Measurements from ENCODE around the gene SIGLEC1.

SIGLEC1 gene

GRCh38 chr20:3680701-3681351, 31.6 kb downstream of the SIGLEC1 start:
- no peak for DNase-seq (ENCODE audit: low read depth in 2 of 2)

- DNase-seq (ENCODE audit: low read depth in 2 of 2) = no peak
These were observed 32.4 kb downstream of the SIGLEC1 start for GRCh38 chr20:3679749-3680700.

DNA sequence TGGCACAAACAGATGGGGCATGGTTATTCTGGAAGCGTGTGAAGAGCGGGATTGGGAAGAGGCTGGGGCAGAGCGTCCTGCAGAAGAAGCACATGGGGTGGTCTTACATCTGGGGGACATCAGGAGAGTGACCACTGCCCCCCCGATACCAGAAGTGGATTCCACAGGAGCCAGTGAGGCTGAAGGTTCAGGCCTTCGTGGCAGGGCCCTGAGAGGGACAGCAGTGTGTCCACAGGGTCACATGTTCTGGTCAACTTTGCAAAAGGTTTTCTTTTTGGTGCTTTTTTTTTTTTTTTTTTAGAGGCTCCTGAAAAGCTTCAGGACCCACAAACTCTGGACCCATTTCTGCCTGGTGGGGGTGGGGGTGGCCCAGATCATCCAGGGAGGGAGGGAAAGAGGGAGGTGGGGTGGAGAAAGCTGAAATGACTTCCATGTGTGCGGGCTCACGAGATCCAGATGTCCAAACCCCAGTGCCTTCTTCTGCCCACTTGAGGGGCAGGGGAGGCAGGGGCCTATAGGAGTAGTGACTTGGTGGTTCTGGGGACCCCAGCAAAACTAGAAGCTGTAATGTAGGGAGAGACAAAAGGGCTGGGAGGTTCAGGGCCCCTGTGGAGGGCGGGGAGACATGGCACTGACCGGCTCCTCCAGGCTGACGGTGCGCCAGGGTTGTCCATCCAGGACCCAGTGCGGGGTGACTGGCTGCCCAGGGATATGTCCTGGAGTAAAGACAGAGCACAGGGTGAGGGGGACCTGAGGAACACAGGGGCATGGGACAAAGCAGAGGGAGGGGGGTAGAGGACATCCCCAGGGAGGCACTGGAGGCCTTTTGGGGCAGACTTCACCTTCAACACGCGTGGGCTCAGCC, 33.3 kb downstream of the SIGLEC1 start:
- DNase-seq (ENCODE audit: low read depth in 2 of 2) = no peak

GRCh38 chr20:3678198-3678597, 34.2 kb downstream of the SIGLEC1 start:
- DNase-seq (ENCODE audit: low read depth in 2 of 2) = no peak

DNA sequence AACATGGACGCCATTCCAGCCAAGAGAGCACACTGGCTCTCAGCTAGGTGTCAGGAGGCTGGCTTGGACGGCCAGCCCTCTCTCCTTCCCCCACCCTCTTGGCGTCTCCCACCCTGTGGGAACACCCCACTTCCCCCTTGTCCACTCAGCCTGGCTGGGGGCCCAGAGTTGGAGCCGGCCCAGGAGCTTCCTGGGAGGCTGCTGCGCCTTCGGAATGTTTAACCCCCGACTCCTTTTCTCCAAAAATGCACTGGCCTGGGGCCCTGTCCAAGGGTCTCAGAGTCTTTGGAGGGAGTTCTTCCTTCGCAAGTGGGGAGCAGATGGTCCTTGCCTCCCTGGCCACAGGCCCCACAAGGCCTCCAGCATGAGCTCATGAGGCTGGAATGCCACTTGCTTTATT, 34.7 kb downstream of the SIGLEC1 start:
- no peak for DNase-seq (ENCODE audit: low read depth in 2 of 2)

DNA sequence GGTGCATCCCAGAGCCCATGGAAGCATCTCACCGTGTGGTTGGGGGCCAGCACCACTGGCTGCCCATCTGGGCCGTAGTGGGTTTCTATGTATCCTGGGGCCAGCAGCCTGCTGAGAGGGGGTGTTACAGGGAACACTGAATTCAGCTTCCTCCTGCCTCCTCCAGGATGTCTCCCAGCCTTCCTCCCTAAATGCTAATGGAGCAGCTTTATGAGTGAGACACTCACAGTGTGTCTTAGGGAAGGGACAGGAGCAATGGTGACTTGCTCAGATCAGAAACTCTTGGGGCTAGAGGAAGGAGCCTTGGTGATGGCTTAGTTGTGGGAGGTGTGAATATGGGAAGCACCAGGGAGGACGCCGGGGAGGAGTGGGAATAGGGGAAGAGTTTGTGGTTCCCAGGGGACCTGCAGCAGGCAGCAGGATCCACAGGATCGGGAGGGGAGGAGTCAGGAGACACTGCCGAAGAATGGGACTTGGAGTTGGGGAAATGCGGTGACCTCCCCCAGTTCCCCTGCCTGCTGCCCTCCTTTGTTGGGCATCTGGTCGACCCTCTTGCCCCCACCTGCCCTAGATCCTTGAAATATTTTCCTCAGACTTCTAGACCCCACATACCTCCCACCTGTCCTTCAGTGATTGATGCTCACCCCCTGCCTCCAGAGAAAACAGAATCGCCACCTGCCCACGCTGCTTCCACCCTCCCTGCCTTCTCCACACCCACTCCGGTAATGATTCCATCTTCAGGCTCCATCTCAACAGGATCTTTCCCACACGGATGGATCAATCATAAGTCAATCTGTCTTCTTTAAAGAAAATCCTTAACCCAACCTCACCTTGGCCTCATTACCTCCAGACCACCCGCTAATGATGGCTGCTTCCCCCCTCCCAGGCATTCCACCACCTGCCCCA, 37.2 kb downstream of the SIGLEC1 start:
- DNase-seq (ENCODE audit: low read depth in 2 of 2) = no peak

DNA sequence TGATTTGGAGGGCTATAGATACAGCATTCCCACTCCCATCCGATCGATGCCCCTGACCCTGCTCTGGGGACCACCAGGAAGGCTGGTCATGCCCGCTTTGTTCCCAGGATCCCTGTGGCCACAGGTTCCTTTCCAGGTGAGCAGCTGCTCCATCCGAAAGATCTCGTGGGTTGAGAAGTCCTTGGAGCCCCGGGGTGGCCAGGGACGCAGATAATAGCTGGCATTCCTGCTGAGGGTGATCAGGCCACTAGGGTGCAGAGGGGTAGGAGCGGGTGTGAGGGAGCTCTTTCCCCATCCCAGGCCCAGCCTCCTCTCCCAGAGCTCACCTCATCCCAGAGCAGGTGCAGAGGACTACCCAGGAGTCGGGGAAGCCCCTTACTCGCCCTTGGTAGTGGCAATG, 38.0 kb downstream of the SIGLEC1 start:
- no peak for DNase-seq (ENCODE audit: low read depth in 2 of 2)

GRCh38 chr20:3673221-3674070, 39.0 kb downstream of the SIGLEC1 start:
- DNase-seq (ENCODE audit: low read depth in 2 of 2) = no peak

- no peak for DNase-seq (ENCODE audit: low read depth in 2 of 2)
These were observed 39.7 kb downstream of the SIGLEC1 start for GRCh38 chr20:3672547-3673171.

- no peak for DNase-seq (ENCODE audit: low read depth in 2 of 2)
These were observed 40.3 kb downstream of the SIGLEC1 start for GRCh38 chr20:3671986-3672546.

DNA sequence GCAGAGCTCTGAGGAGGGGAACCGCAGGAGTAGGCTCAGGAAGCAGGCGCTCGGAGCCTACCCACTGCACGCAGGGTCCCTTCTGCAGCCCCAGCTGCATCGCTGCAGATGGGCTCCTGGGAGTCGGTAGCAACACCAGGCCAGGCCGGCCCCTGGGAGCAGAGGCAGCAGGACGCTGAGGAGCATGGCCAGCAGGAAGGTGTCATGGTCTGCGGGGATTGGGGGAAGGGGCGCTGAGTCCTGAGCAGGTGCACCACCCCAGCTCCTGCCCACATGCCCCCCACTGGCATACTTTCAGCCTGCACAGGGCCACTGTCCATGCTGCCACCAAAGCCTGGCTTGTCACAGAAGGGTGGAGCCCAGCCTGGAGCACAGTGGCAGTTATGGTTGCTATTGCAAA, 41.5 kb downstream of the SIGLEC1 start:
- DNase-seq (ENCODE audit: low read depth in 2 of 2) = no peak

GRCh38 chr20:3670511-3670910, 41.9 kb downstream of the SIGLEC1 start:
- DNase-seq (ENCODE audit: low read depth in 2 of 2) = no peak

DNA sequence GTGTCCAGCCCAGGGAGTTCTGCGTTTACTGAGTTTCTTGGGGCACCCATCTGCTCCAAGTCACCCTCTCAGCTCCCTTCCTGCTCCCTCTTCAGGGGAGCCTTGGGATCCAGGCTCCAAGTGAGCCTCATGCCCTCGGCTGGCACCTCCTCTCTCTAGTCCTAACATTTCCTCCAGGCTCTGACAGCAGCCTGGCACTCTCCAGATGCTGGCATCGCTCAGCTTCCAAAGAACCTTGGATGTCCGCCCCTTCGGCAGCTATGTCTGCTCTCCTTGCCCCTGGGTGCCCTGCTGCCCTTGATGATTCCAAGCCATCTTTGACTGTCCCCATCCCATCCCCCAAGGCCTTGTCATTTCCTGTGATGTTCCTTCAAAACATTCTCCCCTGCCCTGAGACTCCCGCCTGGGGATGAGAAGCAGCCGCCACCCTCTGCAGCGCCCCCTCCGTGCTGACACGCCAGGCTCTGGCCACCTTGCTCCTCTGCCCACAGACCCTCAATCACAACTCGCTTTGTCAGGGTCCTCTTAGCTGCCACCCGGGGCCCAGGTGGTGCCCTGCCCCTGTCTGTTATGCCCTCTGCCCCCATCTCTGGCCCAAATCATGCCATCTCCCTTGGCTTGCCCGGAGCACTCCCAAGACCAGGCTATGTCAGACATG, 42.6 kb downstream of the SIGLEC1 start:
- no peak for DNase-seq (ENCODE audit: low read depth in 2 of 2)

DNA sequence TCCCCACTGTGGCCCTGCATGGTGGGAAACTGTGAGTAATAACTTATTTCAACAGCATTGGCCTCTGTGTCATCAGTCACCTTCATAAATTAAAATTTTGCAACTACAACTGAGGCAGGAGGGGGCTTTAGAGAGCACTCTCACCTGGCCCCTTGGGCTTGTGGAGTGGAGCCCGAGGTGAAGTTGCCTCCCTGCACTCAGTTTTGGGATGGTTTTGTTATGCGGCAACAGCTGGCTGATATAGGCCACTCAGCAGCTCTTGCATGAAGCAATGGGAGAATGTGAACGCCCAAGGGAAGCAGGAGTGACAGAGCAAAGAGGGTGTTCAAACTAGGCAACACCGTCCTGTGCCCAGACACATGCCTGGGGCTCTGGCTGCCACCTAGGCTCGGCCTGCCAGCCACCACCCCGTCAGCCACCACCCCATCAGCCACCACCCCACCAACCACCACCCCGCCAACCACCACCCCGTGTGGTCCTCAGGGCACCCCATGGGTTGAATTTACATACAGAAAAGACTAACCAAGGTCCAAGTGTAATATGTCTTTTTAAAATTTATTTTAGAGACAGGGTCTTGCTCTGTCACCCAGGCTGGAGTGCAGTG, 44.9 kb downstream of the SIGLEC1 start:
- DNase-seq (ENCODE audit: low read depth in 2 of 2) = no peak

DNA sequence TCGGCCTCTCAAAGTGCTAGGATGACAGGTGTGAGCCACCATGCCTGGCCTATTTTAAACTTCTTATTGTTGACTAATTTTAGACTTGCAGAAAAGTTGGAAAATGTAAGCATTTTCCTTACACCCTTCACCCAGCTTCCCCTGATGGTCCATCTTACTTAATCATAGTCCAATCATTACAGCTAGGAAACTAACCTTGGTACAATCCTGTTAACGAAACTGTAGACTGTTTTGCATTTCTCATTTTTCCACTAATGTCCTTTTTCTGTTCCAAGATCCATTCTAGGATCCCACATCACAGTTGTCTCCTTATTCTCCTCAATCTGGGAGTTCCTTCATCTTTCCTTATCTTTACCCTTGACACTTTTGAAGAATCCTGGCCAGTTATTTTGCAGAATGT, 48.5 kb downstream of the SIGLEC1 start:
- DNase-seq (ENCODE audit: low read depth in 2 of 2) = no peak

DNA sequence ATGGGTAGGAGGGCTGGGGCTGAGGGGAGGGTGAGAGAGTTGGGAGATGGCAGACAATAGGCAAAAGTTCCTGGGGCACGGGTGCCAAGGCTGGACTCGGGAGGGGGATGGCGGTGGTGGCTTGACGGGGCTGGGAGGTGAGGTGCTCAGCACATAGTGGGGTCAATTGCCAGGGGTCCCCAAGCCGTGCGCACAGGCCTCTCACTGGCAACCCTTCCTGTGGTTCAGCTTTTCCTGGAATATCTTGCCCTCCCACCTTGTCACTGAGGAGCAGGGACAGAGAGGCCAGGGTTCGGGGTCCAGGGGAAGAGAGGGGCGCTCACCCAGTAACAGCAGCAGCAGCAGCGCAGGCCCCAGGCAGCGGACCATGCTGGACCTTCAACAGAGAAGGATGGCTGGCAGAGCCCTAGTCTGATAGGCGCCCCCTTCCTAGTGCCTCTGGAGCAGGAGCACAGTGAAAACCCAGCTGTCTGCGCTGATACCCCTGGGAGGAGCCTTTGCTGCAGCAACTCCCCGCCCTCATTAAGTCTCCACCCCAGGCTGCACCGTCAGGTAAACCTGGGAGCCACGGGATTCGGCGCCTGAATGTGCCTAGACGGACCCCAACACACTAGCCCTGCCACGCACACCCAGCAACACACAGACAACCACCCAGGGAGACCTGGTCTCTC, 49.2 kb downstream of the SIGLEC1 start, which contains the start of gene GFRA4:
TSS of gene GFRA4 (minus strand) at position 369 of the 671 bp plus-strand sequence. CDS start at position 369, 0 bp downstream.
- DNase-seq (ENCODE audit: low read depth in 2 of 2) = no peak
